GM21360 (cell line): Measurements from ENCODE around the gene PGP.

Experiments used
- ATAC-seq: cut with Tn5 transposase; IDR thresholded peaks from one replicate; pipeline ENCODE4 v1.9.1; 2021; ENCODE audit warnings: mild to moderate bottlenecking, moderate library complexity; ENCODE audit not compliant: unreplicated experiment

Gene PGP

DNA sequence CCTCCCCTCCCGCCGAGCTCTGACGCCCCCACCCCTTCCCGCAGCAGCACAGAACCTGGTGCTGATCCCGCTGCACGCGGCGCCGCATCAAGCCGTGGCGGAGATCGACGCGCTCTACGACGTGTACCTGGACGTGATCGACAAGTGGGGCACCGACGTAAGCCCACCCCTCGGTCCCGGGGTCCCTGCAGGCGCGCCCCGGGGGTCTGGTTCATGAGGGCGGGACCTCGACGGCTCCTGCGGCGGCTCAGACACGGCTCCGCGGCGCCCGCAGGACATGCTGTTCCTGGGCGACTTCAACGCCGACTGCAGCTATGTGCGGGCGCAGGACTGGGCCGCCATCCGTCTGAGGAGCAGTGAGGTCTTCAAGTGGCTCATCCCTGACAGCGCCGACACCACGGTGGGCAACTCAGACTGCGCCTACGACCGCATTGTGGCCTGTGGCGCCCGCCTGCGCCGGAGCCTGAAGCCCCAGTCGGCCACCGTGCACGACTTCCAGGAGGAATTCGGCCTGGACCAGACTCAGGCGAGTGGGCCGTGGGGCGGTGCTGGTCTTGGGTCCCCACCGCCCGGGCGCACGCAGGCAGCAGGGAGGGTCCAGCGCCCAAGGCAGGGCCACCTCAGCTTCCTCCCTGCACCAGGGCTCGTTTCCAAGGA lies 23.0 kb upstream of the PGP start:
- no peak for ATAC-seq

DNA sequence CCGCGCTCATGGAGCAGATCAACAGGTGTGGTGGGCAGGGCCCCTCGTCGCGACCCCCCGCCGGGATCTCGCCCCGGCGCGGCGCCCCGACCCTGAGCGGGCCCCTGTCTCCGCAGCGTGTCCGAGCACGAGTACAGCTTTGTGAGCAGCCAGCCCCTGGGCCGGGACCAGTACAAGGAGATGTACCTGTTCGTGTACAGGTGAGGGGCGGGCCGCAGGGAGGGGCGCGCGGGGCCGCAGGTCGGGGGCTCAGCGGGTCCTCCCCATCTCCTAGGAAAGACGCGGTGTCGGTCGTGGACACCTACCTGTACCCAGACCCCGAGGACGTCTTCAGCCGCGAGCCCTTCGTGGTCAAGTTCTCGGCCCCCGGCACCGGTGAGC lies 22.5 kb upstream of the PGP start:
- no peak for ATAC-seq

DNA sequence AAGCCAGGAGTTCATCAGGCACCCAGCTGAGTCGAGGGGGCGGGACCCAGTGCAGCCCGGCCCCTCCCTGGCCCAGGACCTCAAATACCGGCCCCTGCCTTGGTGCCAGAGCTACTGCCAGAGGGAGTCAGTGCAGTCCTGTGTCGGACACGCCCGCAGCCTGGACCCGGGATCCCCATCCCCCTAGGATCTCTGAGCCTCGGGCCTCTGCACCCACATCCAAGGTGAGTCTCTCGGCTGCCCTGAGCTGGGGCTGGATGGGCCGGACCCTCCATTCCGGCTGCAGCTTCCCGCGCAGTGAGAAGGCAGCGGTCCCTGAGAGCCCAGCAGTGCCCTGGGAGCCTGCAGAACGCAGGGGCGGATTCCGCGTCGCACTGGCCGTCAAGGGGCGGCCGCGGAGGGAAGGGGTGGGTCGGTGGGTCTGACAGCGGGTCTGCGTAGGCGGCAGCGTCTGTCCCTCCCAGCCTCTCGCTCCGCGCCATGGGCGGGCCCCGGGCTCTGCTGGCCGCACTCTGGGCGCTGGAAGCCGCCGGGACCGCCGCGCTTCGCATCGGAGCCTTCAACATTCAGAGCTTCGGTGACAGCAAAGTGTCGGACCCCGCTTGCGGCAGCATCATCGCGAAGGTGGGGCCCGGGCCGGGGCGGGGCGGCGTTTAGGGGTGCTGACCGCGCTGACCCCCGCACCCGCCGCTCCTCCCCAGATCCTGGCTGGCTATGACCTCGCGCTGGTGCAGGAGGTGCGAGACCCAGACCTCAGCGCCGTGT lies 21.9 kb upstream of the PGP start, which contains the start of gene DNASE1L2:
DNASE1L2 (plus strand) TSS at position 108 of the 765 bp plus-strand sequence; CDS start at position 481, 373 bp downstream.
- no peak for ATAC-seq

DNA sequence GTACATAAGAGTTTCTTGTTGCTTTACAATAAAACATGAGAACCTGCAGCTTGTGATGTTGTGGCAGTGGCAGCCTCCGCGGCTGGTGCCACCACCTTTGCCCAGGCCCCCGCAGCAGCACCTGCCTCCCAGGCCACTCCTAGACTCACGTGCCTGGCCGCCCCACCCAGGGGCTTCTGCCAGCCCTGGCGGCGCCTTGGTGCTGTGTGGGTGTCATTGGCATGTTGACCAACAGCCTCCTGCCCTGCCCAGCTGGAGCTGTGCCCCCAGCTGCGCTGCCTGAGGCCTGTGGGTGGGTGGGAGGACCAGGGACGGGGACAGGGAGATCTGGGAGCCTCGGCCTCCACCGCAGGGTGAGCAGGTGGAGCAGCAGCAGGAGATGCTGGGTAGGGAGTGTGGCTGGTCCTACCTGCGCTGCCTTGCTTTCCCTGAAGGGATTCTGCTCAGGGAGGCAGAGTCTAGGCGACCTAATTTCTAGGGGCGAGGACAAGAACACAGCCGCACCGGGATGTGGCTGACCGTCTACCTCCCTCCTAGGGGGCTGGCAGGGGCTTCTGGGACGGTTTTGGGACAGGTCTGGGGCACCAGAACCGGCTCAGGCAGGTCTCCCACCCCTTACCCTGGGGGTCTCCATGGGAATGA lies 21.2 kb upstream of the PGP start:
- no peak for ATAC-seq

DNA sequence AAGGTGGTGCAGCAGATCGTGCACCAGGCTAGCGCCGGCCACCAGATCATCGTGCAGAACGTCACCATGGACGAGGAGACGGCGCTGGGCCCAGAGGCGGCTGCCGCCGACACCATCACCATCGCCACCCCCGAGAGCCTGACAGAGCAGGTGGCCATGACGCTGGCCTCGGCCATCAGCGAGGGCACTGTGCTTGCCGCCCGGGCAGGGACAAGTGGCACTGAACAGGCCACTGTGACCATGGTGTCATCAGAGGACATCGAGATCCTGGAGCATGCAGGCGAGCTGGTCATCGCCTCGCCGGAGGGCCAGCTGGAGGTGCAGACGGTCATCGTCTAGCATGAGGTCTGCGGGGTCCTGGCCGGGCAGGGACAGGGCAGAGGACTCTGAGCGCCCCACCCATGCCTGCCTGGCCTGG lies 20.6 kb upstream of the PGP start:
- ATAC-seq: no peak

DNA sequence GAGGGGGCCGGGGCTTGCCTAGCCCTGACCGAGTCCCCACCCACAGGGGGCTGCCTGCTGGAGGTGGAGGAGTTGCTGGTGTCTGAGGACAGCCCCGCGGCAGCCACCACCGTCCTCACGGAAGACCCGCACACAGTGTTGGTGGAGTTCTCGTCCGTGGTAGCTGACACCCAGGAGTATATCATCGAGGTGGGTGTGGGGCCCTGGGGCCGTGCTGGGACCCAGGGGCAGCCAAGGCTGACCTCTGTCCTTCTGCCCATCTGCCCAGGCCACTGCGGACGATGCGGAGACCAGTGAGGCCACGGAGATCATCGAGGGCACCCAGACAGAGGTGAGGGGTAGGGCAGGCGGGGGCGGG lies 20.2 kb upstream of the PGP start:
- no peak for ATAC-seq

DNA sequence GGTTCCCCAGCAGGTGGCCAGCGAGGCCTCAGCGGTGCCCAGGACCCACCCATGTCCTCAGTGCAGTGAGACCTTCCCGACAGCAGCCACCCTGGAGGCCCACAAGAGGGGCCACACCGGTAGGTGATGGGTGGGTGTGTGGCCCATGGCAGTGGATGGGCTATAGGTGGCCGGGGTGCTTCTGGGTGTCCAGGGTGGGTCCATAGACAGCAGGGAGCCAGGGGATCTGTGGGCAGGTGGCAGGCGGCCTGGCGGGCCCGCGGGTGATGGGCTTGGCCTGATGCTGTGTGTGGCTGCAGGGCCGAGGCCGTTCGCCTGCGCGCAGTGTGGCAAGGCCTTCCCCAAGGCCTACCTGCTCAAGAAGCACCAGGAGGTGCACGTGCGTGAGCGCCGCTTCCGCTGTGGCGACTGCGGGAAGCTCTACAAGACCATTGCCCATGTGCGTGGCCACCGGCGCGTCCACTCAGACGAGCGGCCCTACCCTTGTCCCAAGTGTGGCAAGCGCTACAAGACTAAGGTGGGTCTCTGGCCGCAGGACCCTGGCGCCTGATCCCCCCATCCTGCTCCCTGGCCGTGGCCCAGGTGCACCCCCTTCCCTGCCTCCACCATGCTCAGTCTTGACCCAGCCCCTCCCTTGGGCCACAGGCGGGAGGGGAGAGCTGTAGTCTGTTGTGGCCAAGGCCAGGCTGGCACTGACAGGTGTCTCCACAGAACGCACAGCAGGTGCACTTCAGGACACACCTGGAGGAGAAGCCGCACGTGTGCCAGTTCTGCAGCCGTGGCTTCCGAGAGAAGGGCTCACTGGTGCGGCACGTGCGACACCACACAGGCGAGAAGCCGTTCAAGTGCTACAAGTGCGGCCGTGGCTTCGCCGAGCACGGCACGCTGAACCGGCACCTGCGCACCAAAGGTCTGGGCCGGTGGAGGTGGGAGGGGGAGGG lies 19.5 kb upstream of the PGP start:
- ATAC-seq: no peak

DNA sequence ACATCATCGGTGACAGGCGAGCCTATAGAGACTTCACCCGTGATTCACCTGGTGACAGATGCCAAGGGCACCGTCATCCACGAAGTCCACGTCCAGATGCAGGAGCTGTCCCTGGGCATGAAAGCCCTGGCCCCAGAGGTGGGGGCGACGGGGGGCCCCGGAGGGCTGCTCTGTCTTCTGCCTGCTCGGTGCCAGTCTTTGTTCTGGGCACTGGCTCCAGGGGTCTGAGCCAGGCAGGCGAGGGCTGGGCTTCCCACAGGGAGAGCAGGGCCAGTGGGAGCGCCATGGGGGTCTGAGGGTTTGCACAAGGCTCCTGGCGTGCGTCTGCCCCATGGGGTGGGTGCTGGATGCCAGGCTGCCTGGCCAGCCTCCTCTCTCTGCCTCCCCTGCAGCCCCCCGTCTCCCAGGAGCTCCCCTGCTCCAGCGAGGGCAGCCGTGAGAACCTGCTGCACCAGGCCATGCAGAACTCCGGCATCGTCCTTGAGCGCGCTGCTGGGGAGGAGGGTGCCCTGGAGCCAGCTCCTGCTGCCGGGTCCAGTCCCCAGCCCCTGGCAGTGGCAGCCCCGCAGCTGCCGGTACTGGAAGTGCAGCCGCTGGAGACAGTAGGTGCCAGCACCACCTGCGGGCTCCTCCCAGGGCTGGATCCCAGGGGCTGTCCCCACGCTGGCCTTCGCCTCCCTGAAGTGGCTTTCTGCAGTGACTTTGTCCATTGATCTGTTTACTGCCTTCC lies 18.6 kb upstream of the PGP start:
- no peak for ATAC-seq

DNA sequence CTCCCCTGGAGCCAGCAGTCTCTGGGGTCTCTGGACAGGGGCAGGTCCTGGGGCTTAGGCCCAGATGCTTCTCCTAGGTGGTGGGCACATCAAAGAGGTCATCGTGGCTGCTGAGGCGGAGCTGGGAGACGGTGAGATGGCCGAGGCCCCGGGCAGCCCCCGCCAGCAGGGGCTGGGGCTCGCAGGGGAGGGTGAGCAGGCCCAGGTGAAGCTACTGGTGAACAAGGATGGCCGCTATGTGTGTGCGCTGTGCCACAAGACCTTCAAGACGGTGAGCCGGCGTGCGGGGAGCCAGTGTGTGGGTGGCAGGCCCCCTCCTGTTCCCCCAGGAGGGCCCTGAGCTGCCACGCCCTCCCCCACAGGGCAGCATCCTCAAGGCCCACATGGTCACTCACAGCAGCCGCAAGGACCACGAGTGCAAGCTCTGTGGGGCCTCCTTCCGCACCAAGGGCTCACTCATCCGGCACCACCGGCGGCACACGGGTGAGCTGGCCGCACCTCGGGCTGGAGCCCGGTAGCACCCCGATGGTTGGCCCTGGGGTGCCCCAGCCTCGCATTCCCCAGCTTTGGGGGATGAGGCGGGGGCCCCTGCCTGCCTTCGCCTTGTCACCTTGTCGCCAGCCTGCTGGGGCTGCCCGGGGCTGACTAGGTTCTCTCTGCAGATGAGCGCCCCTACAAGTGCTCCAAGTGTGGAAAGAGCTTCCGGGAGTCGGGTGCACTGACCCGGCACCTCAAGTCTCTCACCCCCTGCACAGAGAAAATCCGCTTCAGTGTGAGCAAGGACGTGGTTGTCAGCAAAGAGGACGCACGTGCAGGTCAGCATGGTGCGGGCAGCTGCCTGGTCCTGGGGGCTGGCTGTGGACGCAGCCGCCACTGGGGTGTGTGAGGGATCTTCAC lies 17.7 kb upstream of the PGP start:
- no peak for ATAC-seq

DNA sequence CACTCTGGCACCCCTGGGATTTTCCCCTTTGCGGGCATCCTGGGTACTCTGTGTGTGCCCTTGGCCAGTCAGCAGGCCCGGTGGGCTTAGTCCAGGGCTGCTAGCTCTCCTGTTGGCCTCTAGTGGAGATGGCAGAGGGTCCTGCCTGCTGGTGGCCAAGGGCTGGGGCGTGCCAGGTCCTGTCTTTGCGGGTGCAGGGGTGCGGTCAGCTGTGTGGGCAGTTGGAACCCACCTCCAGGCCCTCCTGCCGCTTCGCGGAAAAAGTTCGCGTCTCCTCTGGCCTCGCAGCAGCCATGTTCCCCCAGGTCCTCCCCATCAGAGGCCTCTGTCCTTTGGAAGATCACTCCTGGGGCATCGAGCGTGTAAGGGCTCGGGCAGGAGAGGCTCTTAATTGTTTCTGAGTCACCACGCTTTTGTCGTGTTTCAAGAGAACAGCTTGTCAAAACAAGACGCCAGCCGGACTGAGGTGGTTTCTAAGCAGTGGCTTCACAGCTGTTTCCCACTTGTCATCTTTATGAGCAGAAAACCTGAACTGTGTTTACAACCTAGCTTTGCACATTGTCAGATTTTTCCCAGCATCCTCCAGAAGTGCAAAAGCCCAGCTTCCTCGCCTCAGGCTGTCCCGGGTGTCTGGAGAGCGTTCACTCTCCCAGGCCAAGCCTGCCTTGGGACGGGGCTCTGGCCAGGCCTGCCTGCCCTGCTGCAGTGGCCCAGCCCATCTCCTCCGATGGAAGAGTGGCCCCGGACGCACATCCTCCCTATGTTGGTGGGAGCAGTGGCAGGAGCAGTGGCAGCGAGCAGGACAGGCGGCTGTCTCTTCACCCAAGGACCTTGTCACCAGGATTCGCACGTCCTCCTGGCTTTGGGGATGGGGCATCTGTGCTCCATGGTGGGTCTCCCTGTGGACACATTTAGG lies 16.6 kb upstream of the PGP start:
- no peak for ATAC-seq

DNA sequence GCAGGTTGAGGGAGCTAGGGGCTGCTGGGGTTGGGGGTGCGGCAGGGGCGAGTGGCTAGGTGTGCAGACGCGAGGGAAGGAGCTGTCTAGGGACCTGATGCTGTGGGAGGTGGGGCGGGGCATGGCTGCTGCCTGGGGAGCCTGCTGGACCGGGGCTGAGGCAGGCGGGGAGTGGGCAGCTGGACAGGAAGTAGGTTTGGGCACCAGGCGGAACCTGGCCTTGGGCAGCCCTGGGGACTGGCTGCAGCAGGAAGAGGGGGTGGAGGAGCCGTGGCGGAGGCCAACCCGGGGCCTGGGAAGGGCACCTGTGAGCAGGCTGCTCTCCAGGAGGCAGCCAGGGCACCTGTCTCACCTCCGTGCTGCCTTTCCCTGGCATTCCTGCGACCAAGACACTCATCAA lies 15.7 kb upstream of the PGP start:
- ATAC-seq: no peak

DNA sequence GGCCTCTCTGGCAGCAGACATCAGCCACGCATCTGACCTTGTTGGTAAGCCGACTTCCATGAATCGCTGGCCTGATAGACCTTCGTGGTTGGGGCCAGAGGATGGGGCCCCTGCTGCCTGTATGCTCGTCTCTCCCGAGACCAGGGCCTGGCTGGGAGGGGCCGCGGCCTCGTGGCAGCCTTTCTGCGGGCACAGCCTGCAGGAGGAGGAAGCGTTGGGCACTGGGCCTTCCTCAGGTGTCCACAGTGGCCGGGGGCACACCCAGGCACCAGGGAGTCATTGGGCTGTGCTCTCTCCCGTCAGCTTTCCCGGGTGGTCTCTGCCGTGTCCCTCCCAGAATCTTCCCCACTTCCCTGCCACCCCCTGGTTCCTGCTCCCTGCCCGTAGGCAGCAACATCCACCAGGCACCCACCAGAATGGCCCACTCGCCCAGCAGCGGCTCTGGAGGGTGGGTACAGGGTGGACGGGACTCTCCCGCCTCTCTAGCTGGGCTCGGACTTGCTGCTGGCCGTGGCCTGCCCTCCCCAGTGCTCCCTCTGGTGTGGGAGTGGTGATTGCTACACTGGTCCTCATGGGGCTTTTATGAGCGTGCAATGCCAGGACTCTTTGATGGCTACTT lies 15.1 kb upstream of the PGP start:
- ATAC-seq: no peak

DNA sequence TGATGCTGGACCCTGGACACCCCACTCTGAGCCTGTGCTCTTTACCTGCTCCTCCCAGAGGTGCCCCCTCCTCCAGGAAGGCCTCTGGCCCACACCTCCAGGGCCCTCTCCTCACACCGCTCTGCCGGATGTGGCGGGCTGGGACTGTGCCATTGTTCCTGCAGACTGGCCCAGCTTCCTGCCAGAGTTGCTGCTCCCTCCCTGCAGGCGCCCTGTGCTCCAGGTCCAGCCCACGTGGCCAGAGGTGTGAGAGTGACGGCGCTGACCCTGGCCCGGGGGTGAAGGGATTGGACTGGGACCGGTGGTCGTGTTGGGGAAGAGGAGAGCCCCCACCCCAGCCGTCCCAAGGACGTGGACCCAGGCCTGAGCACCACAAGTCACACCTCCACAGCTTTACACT lies 14.5 kb upstream of the PGP start:
- ATAC-seq: no peak

DNA sequence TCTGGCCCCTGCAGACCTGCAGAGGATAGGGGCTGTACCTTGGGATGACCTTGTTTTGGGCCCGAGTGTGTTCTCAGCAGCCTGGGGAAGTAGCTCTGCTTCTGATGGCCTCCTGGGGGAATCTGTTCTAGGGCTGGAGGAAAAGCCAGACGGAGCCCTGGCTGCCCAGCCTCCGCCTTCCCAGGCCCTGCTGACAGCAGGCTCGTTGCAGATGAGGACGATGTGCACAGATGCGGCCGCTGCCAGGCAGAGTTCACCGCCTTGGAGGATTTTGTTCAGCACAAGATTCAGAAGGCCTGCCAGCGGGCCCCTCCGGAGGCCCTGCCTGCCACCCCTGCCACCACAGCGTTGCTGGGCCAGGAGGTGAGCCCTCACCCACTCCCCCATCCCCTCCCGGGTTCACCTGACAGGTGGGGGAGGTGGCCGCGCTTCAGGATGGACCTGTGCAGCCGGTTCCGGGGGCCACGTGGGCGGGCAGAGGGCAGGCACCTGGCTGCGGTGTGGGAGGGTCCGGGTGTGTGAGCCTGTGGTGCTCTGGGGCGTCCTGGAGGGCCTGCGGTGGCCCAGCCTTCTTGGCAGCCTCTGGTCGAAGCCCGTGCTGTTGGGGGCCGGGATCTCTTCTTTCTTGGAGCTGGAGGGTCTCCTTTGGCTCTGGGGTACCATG lies 13.7 kb upstream of the PGP start:
- ATAC-seq: no peak

DNA sequence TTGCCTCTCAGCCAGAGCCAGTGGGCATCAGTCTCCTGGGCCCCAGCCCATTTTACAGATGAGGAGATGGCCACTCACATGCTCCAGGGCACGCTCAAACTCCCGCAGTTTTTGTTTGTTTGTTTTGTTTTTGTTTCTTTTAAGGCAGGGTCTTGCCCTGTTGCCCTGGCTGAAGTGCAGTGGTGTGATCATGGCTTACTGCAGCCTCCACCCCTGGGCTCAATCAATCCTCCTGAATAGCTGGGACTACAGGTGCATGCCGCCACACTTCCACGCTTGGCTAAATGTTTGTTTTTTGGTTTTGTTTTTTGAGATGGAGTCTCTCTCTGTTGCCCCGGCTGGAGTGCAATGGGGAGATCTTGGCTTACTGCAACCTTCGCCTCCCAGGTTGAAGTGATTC lies 12.3 kb upstream of the PGP start:
- ATAC-seq: no peak

DNA sequence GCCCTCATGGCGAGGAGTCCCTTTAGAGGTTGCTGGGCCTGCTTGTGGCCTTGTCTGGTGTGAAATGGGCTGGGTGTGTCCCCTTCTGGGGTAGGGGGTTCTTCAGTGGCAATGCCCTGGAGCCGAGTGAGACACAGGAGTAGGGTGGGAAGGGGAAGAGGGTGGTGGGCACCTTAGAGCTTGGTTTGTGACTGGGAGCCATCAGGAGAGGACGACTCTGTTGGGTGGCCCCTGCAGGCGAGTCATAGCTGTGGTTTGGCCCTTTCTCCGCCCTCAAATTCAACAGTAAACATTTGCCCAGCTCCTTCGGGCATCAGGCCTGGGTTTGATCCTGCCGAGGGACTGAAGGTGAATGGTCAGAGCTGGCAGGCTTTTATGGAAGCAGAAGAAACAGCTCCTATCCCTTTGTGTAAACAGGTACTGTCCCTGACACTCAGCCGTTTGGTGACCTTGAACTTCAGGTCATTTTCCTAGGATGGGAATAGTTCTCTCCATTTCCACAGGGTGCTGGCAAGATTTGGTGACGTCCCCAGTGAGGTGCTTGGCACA lies 11.7 kb upstream of the PGP start:
- no peak for ATAC-seq

DNA sequence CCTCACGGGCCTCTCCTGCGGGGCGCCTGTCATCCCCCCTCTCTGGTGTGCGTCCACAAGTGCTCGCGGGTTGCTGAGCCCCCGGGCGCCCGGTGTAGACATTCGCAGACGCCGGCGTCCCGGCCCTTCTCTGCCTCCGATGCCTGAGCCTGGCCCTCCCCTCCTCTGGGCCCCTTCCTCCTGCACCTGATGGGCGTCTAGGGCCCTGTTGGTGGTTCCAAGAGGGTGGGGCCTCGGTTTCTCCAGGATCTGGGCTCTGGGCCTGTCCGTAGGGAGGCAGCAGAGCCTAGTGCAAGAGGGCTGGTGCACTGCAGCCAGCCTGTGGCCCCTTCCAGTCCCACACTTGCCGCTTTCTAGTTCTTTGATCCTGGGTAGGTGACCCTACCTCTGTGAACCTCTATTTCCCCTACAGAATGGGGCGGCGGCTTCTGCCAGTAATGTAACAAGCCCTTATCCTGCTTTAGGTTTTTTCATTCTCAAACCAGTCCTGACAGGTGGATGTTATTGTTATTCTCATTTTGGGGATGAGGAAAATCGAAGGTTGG lies 9.4 kb upstream of the PGP start:
- ATAC-seq: peak; percentile 20
